ENCODE measurements around the gene SCAI. TPM values are rescaled to one million over a fixed set of nuclear protein-coding genes. Genes with fewer than 3 reads are reported as not detected.
A peak's percentile ranks its signal among the peaks of the same experiment; 100 is the strongest.

The SCAI gene
- total and polyA plus RNA-seq, 2 of the 4 experiments (the other 2 are of a cell fraction): 3.6 to 14.5 TPM

- WGBS, 2 experiments (ENCODE audit: extremely low coverage in 2 of 2, insufficient read length in 1 of 2): no CpG with 5 or more reads among the region's 3 CpGs
- dilution Hi-C loops (cut with HindIII; ENCODE audit: low sequenced_read_pairs, unreplicated experiment): no loop called here
- H2BK15ac ChIP-seq (ENCODE audit: low read depth, low read length): no peak overlapping the region
These were observed 115.3 kb downstream of the SCAI start for GRCh38 chr9:125028041-125028440.

More at GRCh38 chr9:125028041-125028440, 115.3 kb downstream of the SCAI start:
- Histone ChIP-seq H2BK20ac (ENCODE audit: low read depth, low read length) (no peak overlapping the region), H3K14ac (replicated peaks; ENCODE audit: low read depth, low read length) (no peak overlapping the region), H3K27ac (ENCODE audit: insufficient read depth, low read length) (no peak overlapping the region), H4K91ac (ENCODE audit: insufficient read depth, low read depth, low read length) (no peak overlapping the region), H3K36me3 (ENCODE audit: control insufficient read depth, insufficient read depth, low read length) (peaks cover 1% of the 10 kb centered on the region), H3K27me3 (ENCODE audit: control insufficient read depth, insufficient read depth, low read length) (no peaks in the 10 kb centered on the region), H3K18ac (ENCODE audit: low read depth, low read length) (no peak overlapping the region), H3K4me3 (ENCODE audit: insufficient read depth, low read depth, low read length) (no peak overlapping the region), H4K20me1 (ENCODE audit: insufficient read depth, low read length) (no peaks in the 10 kb centered on the region), H3K4me2 (ENCODE audit: low read depth, low read length) (no peak overlapping the region), H4K5ac (ENCODE audit: low read depth, low read length) (no peak overlapping the region), H2AK5ac (ENCODE audit: low read depth, low read length) (no peak overlapping the region), H3K4ac (ENCODE audit: low read depth, low read length) (no peak overlapping the region), H2AK9ac (replicated peaks; ENCODE audit: low read depth, low read length, poor library complexity) (no peak overlapping the region), H3K79me1 (ENCODE audit: low read depth in 1 of 2, low read length in 2 of 2) (no peaks in the 10 kb centered on the region; a peak in 1 of 4 replicates), H3K9me3 (ENCODE audit: control insufficient read depth, insufficient read depth, low read length) (no peaks in the 10 kb centered on the region), H2AFZ (replicated peaks; ENCODE audit: low read length, poor library complexity) (no peak overlapping the region), H3K56ac (ENCODE audit: extremely low read depth, insufficient read depth, low read length) (no peak overlapping the region), H2BK5ac (ENCODE audit: low read depth, low read length, poor library complexity, severe bottlenecking) (no peak overlapping the region), H3K23ac (ENCODE audit: low read depth, low read length) (no peak overlapping the region), H3K9ac (ENCODE audit: low read depth, low read length) (no peak overlapping the region), H3K9me1 (ENCODE audit: insufficient read depth, low read length) (peaks cover 4% of the 10 kb centered on the region; the same call in 1 of the 2 replicates), H4K8ac (ENCODE audit: low read depth in 2 of 2, low read length in 2 of 2) (no peak overlapping the region), H2BK120ac (ENCODE audit: low read depth, low read length) (no peak overlapping the region), H3K4me1 (ENCODE audit: control insufficient read depth, insufficient read depth, low read length) (peaks cover 1% of the 10 kb centered on the region; the same call in 1 of the 2 replicates)
- no TSS peak for BruUV-seq (replicated peaks)
- intact Hi-C loops (cut with micrococcal nuclease) (no loop called here), in situ Hi-C loops (cut with MboI; ENCODE audit: low sequenced_read_pairs) (no loop called here)
- no peak for ATAC-seq (ENCODE audit: low read depth)
- TF ChIP-seq, protein P1, sequence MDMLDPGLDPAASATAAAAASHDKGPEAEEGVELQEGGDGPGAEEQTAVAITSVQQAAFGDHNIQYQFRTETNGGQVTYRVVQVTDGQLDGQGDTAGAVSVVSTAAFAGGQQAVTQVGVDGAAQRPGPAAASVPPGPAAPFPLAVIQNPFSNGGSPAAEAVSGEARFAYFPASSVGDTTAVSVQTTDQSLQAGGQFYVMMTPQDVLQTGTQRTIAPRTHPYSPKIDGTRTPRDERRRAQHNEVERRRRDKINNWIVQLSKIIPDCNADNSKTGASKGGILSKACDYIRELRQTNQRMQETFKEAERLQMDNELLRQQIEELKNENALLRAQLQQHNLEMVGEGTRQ (IDR thresholded peaks at IDR 0.05; ENCODE audit: low read depth, low read length): no peak
- TF ChIP-seq CEBPB (IDR thresholded peaks at IDR 0.05; ENCODE audit: low read depth, low read length): peak; percentile 78
- TF ChIP-seq SMC3 (IDR thresholded peaks at IDR 0.05; ENCODE audit: low read depth, low read length): no peak
- ChIA-PET POLR2A (ENCODE audit: unreplicated experiment) (no interaction called here), CTCF (no interaction called here)
- DNase-seq: no peak
